SK-N-SH (cell line): ENCODE results near the gene BMF. TPM values are rescaled to one million over a fixed set of nuclear protein-coding genes. Genes with fewer than 3 reads are reported as not detected.

ENCODE experiments used
- CTCF ChIA-PET: fragments of 300-600, 350-600 bp; formaldehyde crosslinking; extraction: SDS; loops from one replicate; lab custom pipeline; 2021; lab: Yijun Ruan, JAX
- POLR2A ChIA-PET: fragments of 350-600 bp; sonication (Branson Sonifier 250); formaldehyde crosslinking; extraction: SDS; loops from one replicate; lab custom pipeline; 2020; ENCODE audit warnings: antibody characterized with exemption, inconsistent platforms; lab: Yijun Ruan, JAX
- DNase-seq: peaks from one replicate; pipeline ENCODE4 v3.0.0; 2012
- H2AFZ ChIP-seq: fragments of 200-600 bp; sonication (generic); 2 replicates; pipeline ENCODE4 v1.8.1; 2016; ENCODE audit warnings: antibody characterized with exemption, mild to moderate bottlenecking, low read depth
- H3F3A ChIP-seq: fragments of 200-600 bp; sonication (generic); replicated peaks from 2 replicates; pipeline ENCODE3; 2016; ENCODE audit warnings: antibody characterized with exemption, mild to moderate bottlenecking; ENCODE audit not compliant: insufficient read depth
- H3K27ac ChIP-seq, 2 experiments: fragments of 200-500 bp in 1 of 2; fragments of 200-600 bp in 1 of 2; sonication (Bioruptor generic) in 1 of 2; sonication (generic), shearing (Covaris generic) in 1 of 2; 2 replicates each; pipeline versions ENCODE4 v1.5.1 to v1.6.1; 2014 to 2016; ENCODE audit warnings: low read depth in 2 of 2, inconsistent platforms in 1 of 2, low read length in 1 of 2, mild to moderate bottlenecking in 1 of 2, mixed read lengths in 1 of 2
- H3K27me3 ChIP-seq: fragments of 200-600 bp; sonication (generic), shearing (Covaris generic); 2 replicates; pipeline ENCODE4 v1.6.1; 2016; ENCODE audit warnings: mixed run types; ENCODE audit not compliant: insufficient read depth
- H3K36me3 ChIP-seq, 2 experiments: fragments of 200-500 bp in 1 of 2; fragments of 200-600 bp in 1 of 2; sonication (Bioruptor generic) in 1 of 2; sonication (generic) in 1 of 2; replicated peaks in 1 of 2; 2 replicates each; pipeline versions ENCODE3 to v1.5.1; 2014 to 2016; ENCODE audit warnings: low read length in 1 of 2, mild to moderate bottlenecking in 1 of 2; ENCODE audit not compliant: insufficient read depth in 2 of 2, control insufficient read depth in 1 of 2
- H3K4me1 ChIP-seq, 2 experiments: fragments of 200-500 bp in 1 of 2; fragments of 200-600 bp in 1 of 2; sonication (Bioruptor generic) in 1 of 2; sonication (generic), shearing (Covaris generic) in 1 of 2; 2 replicates each; pipeline versions ENCODE4 v1.5.1 to v1.6.1; 2014 to 2016; ENCODE audit warnings: low read depth in 1 of 2, low read length in 1 of 2, mixed run types in 1 of 2; ENCODE audit not compliant: insufficient read depth in 2 of 2, control insufficient read depth in 1 of 2
- H3K4me2 ChIP-seq: fragments of 200-600 bp; sonication (generic), shearing (Covaris generic); 2 replicates; pipeline ENCODE4 v1.6.1; 2017; ENCODE audit warnings: mixed run types
- H3K4me3 ChIP-seq, 2 experiments: fragments of 200-500 bp in 1 of 2; fragments of 200-600 bp in 1 of 2; sonication (Bioruptor generic) in 1 of 2; sonication (generic), shearing (Covaris generic) in 1 of 2; 2 replicates each; pipeline versions ENCODE4 v1.5.1 to v1.8.1; 2014 to 2016; ENCODE audit warnings: low read depth in 2 of 2, inconsistent platforms in 1 of 2, low read length in 1 of 2, mild to moderate bottlenecking in 1 of 2, mixed read lengths in 1 of 2, moderate library complexity in 1 of 2
- H3K79me2 ChIP-seq: fragments of 200-600 bp; sonication (generic); 2 replicates; pipeline ENCODE4 v1.8.1; 2017; ENCODE audit warnings: mild to moderate bottlenecking; ENCODE audit not compliant: insufficient read depth
- H3K9ac ChIP-seq: fragments of 200-600 bp; sonication (generic); 2 replicates; pipeline ENCODE4 v1.6.1; 2017; ENCODE audit warnings: mixed run types
- H3K9me2 ChIP-seq: fragments of 200-600 bp; sonication (generic); 2 replicates; pipeline ENCODE4 v1.6.1; 2017; ENCODE audit warnings: mixed run types
- H3K9me3 ChIP-seq: fragments of 200-600 bp; sonication (generic); 2 replicates; pipeline ENCODE4 v1.6.1; 2017; ENCODE audit warnings: mixed run types, mild to moderate bottlenecking, moderate library complexity
- H4K20me1 ChIP-seq: fragments of 200-600 bp; sonication (generic); 2 replicates; pipeline ENCODE4 v1.6.1; 2017; ENCODE audit warnings: mild to moderate bottlenecking, mixed run types; ENCODE audit not compliant: insufficient read depth
- CHD2 ChIP-seq: fragments of 150-350 bp; IDR thresholded peaks from 2 replicates; pipeline ENCODE4 v1.6.1; 2018; ENCODE audit warnings: low read length; ENCODE audit not compliant: partially characterized antibody
- EZH2phosphoT487 ChIP-seq: fragments of 200-600 bp; sonication (generic); IDR thresholded peaks from 2 replicates; pipeline ENCODE4 v1.6.1; 2017; ENCODE audit warnings: low read depth, mixed run types, mild to moderate bottlenecking, antibody characterized with exemption, moderate library complexity, borderline replicate concordance
- FOXM1 ChIP-seq: IDR thresholded peaks from 2 replicates; pipeline ENCODE4 v1.4.0; 2012; ENCODE audit warnings: low read depth, mild to moderate bottlenecking
- GABPA ChIP-seq: IDR thresholded peaks from 2 replicates; pipeline ENCODE4 v1.4.0; 2012; ENCODE audit warnings: low read depth, mild to moderate bottlenecking
- JUND ChIP-seq: IDR thresholded peaks from 2 replicates; pipeline ENCODE4 v1.4.0; 2012
- MEF2A ChIP-seq: IDR thresholded peaks from 2 replicates; pipeline ENCODE4 v1.4.0; 2012; ENCODE audit warnings: low read depth, borderline replicate concordance
- MXI1 ChIP-seq: IDR thresholded peaks from 2 replicates; pipeline ENCODE4 v1.6.1; 2012; ENCODE audit warnings: mild to moderate bottlenecking, low read depth, low read length, improper control_type of control experiment
- POLR2AphosphoS5 ChIP-seq: IDR thresholded peaks from 2 replicates; pipeline ENCODE4 v1.6.1; 2012; ENCODE audit warnings: low read depth, low read length
- RCOR1 ChIP-seq: fragments of 150-350 bp; IDR thresholded peaks from 2 replicates; pipeline ENCODE4 v1.6.1; 2017; ENCODE audit warnings: antibody characterized with exemption, low read length
- RFX5 ChIP-seq: IDR thresholded peaks from 2 replicates; pipeline ENCODE4 v1.6.1; 2012; ENCODE audit warnings: mild to moderate bottlenecking, improper control_type of control experiment, low read length
- RXRA ChIP-seq: IDR thresholded peaks from 2 replicates; pipeline ENCODE4 v1.4.0; 2012; ENCODE audit warnings: low read depth, mild to moderate bottlenecking, borderline replicate concordance
- SIN3A ChIP-seq: IDR thresholded peaks from 2 replicates; pipeline ENCODE4 v1.6.1; 2012; ENCODE audit warnings: low read depth, mild to moderate bottlenecking, low read length, moderate library complexity, borderline replicate concordance
- TAF1 ChIP-seq: IDR thresholded peaks from 2 replicates; pipeline ENCODE4 v1.6.1; 2012; ENCODE audit warnings: low read depth, mild to moderate bottlenecking, low read length, moderate library complexity, borderline replicate concordance
- TCF12 ChIP-seq: IDR thresholded peaks from 2 replicates; pipeline ENCODE4 v1.4.0; 2012
- TEAD4 ChIP-seq: IDR thresholded peaks from 2 replicates; pipeline ENCODE4 v1.4.0; 2012; ENCODE audit warnings: mild to moderate bottlenecking, borderline replicate concordance; ENCODE audit not compliant: insufficient read depth
- WGBS: methylation state at CpG from one replicate; pipeline ENCODE4 v1.1.6; 2017; ENCODE audit warnings: low lambda C conversion rate; 5-methylcytosine and 5-hydroxymethylcytosine counted together
- polyA plus RNA-seq, 3 experiments: library from polyadenylated mRNA; depleted of rRNA; stranded (reverse); fragments of >200 nt; gene quantifications; 2 replicates each; pipeline ENCODE4 v1.2.3, GENCODE V29; 2012
- TF ChIP-seq, protein P1 (sequence below): fragments of 150-350 bp; IDR thresholded peaks from 2 replicates; pipeline ENCODE4 v1.6.1; 2017; ENCODE audit warnings: antibody characterized with exemption, low read length, low read depth, borderline replicate concordance
- TF ChIP-seq, protein P2 (sequence below): IDR thresholded peaks from 2 replicates; pipeline ENCODE4 v1.6.1; 2012; ENCODE audit warnings: mild to moderate bottlenecking, low read depth, low read length, moderate library complexity
- TF ChIP-seq, protein P3 (sequence below): IDR thresholded peaks from 2 replicates; pipeline ENCODE4; 2012
- TF ChIP-seq, protein P4 (sequence below): IDR thresholded peaks from 2 replicates; pipeline ENCODE4 v1.4.0; 2012; ENCODE audit warnings: low read depth, borderline replicate concordance
- TF ChIP-seq, protein P5 (sequence below): fragments of 200-600 bp; sonication (generic); IDR thresholded peaks from 2 replicates; pipeline ENCODE4 v1.6.1; 2017; ENCODE audit warnings: antibody characterized with exemption, mild to moderate bottlenecking, moderate library complexity

Gene BMF
- polyA plus RNA-seq, 1 of the 3 experiments (the other 2 are of a cell fraction), result 0.72 TPM

DNA sequence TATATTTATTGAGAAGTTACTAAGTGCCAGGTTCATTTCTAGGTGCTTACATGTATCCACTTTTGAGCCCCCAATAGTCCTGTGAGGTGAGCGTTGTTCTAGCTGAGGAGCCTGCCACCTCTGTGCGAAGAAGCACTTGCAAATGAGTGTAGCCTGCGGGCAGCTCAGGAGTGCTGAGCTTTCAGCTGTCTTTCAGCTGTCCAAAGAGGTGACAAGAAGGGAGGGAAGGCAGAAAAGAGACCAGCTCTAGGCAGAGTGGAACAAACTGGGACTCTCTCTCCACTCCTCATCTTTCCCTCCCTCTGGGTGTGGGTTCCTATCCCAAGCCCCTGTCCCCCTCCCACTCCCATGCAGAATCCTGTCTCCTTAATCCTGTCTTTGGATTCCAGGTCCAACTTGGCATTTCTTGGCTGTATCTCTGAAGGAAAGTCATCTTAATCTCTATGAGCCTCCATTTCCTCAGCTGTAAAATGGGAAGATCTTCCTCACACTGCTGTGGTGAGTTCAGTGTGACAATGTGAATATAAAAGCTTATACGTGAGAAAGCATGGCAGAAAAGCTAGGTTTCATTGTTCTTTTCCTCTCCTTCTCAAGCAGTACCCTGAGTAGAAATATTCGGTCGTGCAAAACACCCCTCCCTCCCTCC, 63.0 kb downstream of the BMF start (continued):
- TF ChIP-seq, protein P1, sequence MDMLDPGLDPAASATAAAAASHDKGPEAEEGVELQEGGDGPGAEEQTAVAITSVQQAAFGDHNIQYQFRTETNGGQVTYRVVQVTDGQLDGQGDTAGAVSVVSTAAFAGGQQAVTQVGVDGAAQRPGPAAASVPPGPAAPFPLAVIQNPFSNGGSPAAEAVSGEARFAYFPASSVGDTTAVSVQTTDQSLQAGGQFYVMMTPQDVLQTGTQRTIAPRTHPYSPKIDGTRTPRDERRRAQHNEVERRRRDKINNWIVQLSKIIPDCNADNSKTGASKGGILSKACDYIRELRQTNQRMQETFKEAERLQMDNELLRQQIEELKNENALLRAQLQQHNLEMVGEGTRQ, result no peak
- TF ChIP-seq GABPA (no peak), FOXM1 (no peak), EZH2phosphoT487 (no peak)

DNA sequence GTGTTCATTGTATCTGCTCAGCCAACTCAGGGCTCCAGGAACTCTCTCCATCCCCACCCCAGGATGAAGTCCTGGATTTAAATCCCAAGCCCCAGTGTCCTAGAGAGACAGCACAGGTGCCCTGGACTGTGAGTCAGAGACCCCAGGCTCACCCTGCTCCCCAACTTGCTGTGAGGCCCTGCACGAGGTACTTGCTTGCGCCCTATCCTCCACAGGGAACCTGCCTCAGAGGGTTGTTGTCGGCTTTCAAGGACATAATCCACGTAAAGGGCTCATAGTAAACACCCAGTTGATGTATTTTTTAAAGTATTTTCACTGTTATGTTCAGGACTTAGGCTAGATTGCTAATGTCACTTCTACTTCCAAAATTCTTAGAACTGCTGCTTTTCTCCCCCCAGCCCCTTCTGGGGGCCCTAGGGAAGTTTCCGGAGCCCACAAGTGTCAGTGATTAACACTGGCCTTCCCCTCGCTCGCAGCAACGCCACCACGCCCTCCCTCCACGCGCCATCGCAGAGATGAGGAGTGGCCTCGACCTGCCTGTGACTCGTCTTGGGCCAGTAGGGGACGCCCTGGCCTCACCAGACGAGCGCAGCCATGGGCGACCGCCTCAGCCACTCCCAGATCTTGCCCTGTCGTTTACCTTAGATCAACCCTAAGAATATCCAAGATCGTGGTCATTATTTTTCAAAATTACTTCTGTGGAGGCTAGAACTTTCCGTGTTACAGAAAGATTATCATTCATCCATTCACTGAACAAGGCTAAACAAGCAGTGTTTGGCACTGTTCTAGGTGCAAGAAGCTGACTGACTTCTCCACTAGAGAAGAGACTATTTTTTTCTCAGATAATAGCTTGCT, 63.7 kb downstream of the BMF start:
- Histone ChIP-seq H3K4me3 (peak overlapping the region; percentile 25 to 51; a peak in 3 of 4 replicates), H3K36me3 (no peaks in the 10 kb centered on the region), H3K4me1 (peaks cover 23 to 29% of the 10 kb centered on the region in 2 experiments), H4K20me1 (no peaks in the 10 kb centered on the region), H2AFZ (peak overlapping the region; percentile 82; the same call in 1 of the 2 replicates), H3K27me3 (no peaks in the 10 kb centered on the region), H3F3A (peaks cover 11% of the 10 kb centered on the region), H3K9me2 (no peaks in the 10 kb centered on the region), H3K4me2 (peak overlapping the region; percentile 68), H3K27ac (no peak overlapping the region; a peak in 2 of 4 replicates), H3K9ac (no peak overlapping the region; the same call in 1 of the 2 replicates), H3K9me3 (no peaks in the 10 kb centered on the region), H3K79me2 (peaks cover 6% of the 10 kb centered on the region)
- DNase-seq, result peak; percentile 92
- ChIA-PET POLR2A (no interaction called here), CTCF (interaction anchor here (0.6 to 8.5 kb wide), 38 partner anchors 10 to 293 kb away, joined by 3 to 153 read pairs (median 4); partner anchors contain the start of gene BMF)
- 11% methylated on average over 21 of the region's 22 CpGs for whole genome bisulfite sequencing
- TF ChIP-seq RFX5 (no peak), RXRA (no peak), CHD2 (no peak), TAF1 (peak; percentile 31; the same call in 1 of the 2 replicates), MEF2A (no peak), RCOR1 (peak; percentile 72), SIN3A (no peak), TEAD4 (no peak), GABPA (no peak), MXI1 (peak; percentile 90), POLR2AphosphoS5 (0 out of 2 replicates have a peak, but pooled peaks have one; percentile 17), TCF12 (no peak), JUND (no peak), EZH2phosphoT487 (no peak)
- TF ChIP-seq, protein P2, sequence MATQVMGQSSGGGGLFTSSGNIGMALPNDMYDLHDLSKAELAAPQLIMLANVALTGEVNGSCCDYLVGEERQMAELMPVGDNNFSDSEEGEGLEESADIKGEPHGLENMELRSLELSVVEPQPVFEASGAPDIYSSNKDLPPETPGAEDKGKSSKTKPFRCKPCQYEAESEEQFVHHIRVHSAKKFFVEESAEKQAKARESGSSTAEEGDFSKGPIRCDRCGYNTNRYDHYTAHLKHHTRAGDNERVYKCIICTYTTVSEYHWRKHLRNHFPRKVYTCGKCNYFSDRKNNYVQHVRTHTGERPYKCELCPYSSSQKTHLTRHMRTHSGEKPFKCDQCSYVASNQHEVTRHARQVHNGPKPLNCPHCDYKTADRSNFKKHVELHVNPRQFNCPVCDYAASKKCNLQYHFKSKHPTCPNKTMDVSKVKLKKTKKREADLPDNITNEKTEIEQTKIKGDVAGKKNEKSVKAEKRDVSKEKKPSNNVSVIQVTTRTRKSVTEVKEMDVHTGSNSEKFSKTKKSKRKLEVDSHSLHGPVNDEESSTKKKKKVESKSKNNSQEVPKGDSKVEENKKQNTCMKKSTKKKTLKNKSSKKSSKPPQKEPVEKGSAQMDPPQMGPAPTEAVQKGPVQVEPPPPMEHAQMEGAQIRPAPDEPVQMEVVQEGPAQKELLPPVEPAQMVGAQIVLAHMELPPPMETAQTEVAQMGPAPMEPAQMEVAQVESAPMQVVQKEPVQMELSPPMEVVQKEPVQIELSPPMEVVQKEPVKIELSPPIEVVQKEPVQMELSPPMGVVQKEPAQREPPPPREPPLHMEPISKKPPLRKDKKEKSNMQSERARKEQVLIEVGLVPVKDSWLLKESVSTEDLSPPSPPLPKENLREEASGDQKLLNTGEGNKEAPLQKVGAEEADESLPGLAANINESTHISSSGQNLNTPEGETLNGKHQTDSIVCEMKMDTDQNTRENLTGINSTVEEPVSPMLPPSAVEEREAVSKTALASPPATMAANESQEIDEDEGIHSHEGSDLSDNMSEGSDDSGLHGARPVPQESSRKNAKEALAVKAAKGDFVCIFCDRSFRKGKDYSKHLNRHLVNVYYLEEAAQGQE, result no peak
- TF ChIP-seq, protein P3, sequence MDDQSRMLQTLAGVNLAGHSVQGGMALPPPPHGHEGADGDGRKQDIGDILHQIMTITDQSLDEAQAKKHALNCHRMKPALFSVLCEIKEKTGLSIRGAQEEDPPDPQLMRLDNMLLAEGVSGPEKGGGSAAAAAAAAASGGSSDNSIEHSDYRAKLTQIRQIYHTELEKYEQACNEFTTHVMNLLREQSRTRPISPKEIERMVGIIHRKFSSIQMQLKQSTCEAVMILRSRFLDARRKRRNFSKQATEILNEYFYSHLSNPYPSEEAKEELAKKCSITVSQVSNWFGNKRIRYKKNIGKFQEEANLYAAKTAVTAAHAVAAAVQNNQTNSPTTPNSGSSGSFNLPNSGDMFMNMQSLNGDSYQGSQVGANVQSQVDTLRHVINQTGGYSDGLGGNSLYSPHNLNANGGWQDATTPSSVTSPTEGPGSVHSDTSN, result no peak
- TF ChIP-seq, protein P4, sequence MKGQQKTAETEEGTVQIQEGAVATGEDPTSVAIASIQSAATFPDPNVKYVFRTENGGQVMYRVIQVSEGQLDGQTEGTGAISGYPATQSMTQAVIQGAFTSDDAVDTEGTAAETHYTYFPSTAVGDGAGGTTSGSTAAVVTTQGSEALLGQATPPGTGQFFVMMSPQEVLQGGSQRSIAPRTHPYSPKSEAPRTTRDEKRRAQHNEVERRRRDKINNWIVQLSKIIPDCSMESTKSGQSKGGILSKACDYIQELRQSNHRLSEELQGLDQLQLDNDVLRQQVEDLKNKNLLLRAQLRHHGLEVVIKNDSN, result no peak
- TF ChIP-seq, protein P5, sequence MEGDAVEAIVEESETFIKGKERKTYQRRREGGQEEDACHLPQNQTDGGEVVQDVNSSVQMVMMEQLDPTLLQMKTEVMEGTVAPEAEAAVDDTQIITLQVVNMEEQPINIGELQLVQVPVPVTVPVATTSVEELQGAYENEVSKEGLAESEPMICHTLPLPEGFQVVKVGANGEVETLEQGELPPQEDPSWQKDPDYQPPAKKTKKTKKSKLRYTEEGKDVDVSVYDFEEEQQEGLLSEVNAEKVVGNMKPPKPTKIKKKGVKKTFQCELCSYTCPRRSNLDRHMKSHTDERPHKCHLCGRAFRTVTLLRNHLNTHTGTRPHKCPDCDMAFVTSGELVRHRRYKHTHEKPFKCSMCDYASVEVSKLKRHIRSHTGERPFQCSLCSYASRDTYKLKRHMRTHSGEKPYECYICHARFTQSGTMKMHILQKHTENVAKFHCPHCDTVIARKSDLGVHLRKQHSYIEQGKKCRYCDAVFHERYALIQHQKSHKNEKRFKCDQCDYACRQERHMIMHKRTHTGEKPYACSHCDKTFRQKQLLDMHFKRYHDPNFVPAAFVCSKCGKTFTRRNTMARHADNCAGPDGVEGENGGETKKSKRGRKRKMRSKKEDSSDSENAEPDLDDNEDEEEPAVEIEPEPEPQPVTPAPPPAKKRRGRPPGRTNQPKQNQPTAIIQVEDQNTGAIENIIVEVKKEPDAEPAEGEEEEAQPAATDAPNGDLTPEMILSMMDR, result peak; percentile 95
